ENCODE data around the gene FAM174B. TPM values are rescaled to one million over a fixed set of nuclear protein-coding genes. Genes with fewer than 3 reads are reported as not detected.

The FAM174B gene
- total RNA-seq = 62.0 and 116 TPM in 2 replicates

GRCh38 chr15:92655178-92655995, at the start of gene FAM174B:
TSS of gene FAM174B (minus strand) at chr15:92655775.

Other genes starting within 250 kb of the FAM174B start
- gene CHD2, start 244.5 kb upstream of the FAM174B start, total RNA-seq = 56.1 and 61.1 TPM in 2 replicates

All from dermis lymphatic vessel endothelial cell (primary cell).